ENCODE data around the gene MESD. TPM values are rescaled to one million over a fixed set of nuclear protein-coding genes. Genes with fewer than 3 reads are reported as not detected.
"Not testable (repeated sequence)": the region's sequence is repeated elsewhere in the genome, so short reads cannot be mapped to it uniquely, and the experiment has no call there.

Gene MESD
- polyA plus RNA-seq, 1 of the 3 experiments (the other 2 are of a cell fraction) = 15.2 TPM

GRCh38 chr15:80967451-80967850 is 22.2 kb downstream of the MESD start (continued):
- TF ChIP-seq, protein P1, sequence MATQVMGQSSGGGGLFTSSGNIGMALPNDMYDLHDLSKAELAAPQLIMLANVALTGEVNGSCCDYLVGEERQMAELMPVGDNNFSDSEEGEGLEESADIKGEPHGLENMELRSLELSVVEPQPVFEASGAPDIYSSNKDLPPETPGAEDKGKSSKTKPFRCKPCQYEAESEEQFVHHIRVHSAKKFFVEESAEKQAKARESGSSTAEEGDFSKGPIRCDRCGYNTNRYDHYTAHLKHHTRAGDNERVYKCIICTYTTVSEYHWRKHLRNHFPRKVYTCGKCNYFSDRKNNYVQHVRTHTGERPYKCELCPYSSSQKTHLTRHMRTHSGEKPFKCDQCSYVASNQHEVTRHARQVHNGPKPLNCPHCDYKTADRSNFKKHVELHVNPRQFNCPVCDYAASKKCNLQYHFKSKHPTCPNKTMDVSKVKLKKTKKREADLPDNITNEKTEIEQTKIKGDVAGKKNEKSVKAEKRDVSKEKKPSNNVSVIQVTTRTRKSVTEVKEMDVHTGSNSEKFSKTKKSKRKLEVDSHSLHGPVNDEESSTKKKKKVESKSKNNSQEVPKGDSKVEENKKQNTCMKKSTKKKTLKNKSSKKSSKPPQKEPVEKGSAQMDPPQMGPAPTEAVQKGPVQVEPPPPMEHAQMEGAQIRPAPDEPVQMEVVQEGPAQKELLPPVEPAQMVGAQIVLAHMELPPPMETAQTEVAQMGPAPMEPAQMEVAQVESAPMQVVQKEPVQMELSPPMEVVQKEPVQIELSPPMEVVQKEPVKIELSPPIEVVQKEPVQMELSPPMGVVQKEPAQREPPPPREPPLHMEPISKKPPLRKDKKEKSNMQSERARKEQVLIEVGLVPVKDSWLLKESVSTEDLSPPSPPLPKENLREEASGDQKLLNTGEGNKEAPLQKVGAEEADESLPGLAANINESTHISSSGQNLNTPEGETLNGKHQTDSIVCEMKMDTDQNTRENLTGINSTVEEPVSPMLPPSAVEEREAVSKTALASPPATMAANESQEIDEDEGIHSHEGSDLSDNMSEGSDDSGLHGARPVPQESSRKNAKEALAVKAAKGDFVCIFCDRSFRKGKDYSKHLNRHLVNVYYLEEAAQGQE (IDR thresholded peaks at IDR 0.05; ENCODE audit: low read depth, low read length) = no peak
- TF ChIP-seq RAD21 (IDR thresholded peaks at IDR 0.05; ENCODE audit: low read length) = no peak
- peak; percentile 13; the same call in 1 of the 2 replicates for TF ChIP-seq FOSL2 (IDR thresholded peaks at IDR 0.05; ENCODE audit: borderline replicate concordance, low read depth)
- TF ChIP-seq POLR2AphosphoS5 (IDR thresholded peaks at IDR 0.05; ENCODE audit: low read depth, low read length) = peak; percentile 77; the same call in 1 of the 2 replicates
- peak; percentile 97 for TF ChIP-seq TCF12 (IDR thresholded peaks at IDR 0.05)
- TF ChIP-seq ELF1 (IDR thresholded peaks at IDR 0.05) = no peak
- no peak for TF ChIP-seq MXI1 (IDR thresholded peaks at IDR 0.05; ENCODE audit: low read depth, low read length)
- TF ChIP-seq FOXJ3 (CRISPR knock-in tag; IDR thresholded peaks at IDR 0.05) = no peak
- TF ChIP-seq, protein P2, sequence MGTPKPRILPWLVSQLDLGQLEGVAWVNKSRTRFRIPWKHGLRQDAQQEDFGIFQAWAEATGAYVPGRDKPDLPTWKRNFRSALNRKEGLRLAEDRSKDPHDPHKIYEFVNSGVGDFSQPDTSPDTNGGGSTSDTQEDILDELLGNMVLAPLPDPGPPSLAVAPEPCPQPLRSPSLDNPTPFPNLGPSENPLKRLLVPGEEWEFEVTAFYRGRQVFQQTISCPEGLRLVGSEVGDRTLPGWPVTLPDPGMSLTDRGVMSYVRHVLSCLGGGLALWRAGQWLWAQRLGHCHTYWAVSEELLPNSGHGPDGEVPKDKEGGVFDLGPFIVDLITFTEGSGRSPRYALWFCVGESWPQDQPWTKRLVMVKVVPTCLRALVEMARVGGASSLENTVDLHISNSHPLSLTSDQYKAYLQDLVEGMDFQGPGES (IDR thresholded peaks at IDR 0.05; ENCODE audit: low read depth, low read length) = no peak
- peak; percentile 92 for TF ChIP-seq TEAD4 (IDR thresholded peaks at IDR 0.05; ENCODE audit: borderline replicate concordance, insufficient read depth)
- no peak for TF ChIP-seq RXRA (IDR thresholded peaks at IDR 0.05; ENCODE audit: borderline replicate concordance, low read depth)

DNA sequence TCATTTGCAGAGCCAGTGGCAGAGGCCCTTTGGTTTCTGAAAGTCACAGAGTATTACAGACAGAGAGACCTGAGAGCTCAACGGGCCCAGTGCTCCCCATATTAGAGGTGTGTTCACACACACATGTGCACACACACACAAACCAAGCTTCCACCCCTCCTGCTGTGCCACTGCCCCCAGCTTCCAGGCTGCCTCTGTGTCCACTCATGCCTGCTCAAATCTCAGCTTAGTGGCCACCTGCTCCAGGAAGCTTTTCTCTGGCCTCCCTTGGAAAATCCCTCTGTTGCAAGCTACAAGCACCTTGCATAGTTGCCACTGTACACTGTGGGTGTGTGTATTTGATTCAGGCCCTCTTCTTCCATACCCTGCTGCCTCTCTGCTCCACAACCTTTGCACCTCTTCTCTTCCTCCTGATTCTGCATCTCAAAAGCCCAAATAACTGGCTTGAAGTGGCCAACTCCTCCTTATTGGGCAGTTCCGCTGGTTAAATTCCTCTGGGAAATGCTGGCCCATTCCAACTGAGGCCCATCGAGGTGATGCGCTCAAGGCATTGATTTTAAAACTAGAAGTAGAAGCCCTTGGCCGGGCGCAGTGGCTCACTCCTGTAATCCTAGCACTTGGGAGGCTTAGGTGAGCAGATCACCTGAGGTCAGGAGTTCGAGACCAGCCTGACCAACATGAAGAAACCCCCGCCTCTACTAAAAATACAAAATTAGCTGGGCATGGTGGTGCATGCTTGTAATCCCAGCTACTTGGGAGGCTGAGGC is 23.0 kb downstream of the MESD start:
- no peaks in the 10 kb centered on the region for H3K9me2 ChIP-seq
- 90% methylated on average over 8 of the region's 8 CpGs for WGBS (ENCODE audit: low lambda C conversion rate)
- no peak overlapping the region for H2AFZ ChIP-seq (ENCODE audit: low read depth)
- CTCF ChIA-PET = interaction anchor here (1.1 to 6.3 kb wide), 6 partner anchors 9 to 399 kb away, joined by 3 to 139 read pairs (median 28); partner anchors contain the start of gene CEMIP
- no peak overlapping the region for H3K4me2 ChIP-seq
- no peak overlapping the region for H3K4me3 ChIP-seq (ENCODE audit: low read depth in 2 of 2, low read length in 1 of 2)
- no peak for DNase-seq
- H3K4me1 ChIP-seq (ENCODE audit: control insufficient read depth in 1 of 2, insufficient read depth in 2 of 2, low read depth in 1 of 2, low read length in 1 of 2) = peaks cover 0 to 7% of the 10 kb centered on the region in 2 experiments; a peak in 1 of 4 replicates
- no peaks in the 10 kb centered on the region for H3K9me3 ChIP-seq
- POLR2A ChIA-PET = no interaction called here
- no peaks in the 10 kb centered on the region; the same call in 1 of the 2 replicates for H3K79me2 ChIP-seq (ENCODE audit: insufficient read depth)
- H3K36me3 ChIP-seq (replicated peaks in 1 of 2; ENCODE audit: control insufficient read depth in 1 of 2, insufficient read depth in 2 of 2, low read length in 1 of 2) = no peaks in the 10 kb centered on the region
- TF ChIP-seq JUND (IDR thresholded peaks at IDR 0.05) (no peak), SMC3 (IDR thresholded peaks at IDR 0.05; ENCODE audit: low read depth, low read length) (no peak), EZH2phosphoT487 (IDR thresholded peaks at IDR 0.05; ENCODE audit: borderline replicate concordance, low read depth) (no peak)
- TF ChIP-seq, protein P3, sequence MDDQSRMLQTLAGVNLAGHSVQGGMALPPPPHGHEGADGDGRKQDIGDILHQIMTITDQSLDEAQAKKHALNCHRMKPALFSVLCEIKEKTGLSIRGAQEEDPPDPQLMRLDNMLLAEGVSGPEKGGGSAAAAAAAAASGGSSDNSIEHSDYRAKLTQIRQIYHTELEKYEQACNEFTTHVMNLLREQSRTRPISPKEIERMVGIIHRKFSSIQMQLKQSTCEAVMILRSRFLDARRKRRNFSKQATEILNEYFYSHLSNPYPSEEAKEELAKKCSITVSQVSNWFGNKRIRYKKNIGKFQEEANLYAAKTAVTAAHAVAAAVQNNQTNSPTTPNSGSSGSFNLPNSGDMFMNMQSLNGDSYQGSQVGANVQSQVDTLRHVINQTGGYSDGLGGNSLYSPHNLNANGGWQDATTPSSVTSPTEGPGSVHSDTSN (IDR thresholded peaks at IDR 0.05) = no peak
- TF ChIP-seq, protein P2 (IDR thresholded peaks at IDR 0.05; ENCODE audit: low read depth, low read length) = no peak
- TF ChIP-seq, protein P4, sequence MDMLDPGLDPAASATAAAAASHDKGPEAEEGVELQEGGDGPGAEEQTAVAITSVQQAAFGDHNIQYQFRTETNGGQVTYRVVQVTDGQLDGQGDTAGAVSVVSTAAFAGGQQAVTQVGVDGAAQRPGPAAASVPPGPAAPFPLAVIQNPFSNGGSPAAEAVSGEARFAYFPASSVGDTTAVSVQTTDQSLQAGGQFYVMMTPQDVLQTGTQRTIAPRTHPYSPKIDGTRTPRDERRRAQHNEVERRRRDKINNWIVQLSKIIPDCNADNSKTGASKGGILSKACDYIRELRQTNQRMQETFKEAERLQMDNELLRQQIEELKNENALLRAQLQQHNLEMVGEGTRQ (IDR thresholded peaks at IDR 0.05; ENCODE audit: borderline replicate concordance, low read depth, low read length) = no peak
- no peaks in the 10 kb centered on the region for H3F3A ChIP-seq (replicated peaks; ENCODE audit: insufficient read depth)
- no peaks in the 10 kb centered on the region for H3K27me3 ChIP-seq (ENCODE audit: insufficient read depth)
- no peak overlapping the region for H3K9ac ChIP-seq
- H4K20me1 ChIP-seq (ENCODE audit: insufficient read depth) = no peaks in the 10 kb centered on the region
- peak overlapping the region in 1 of 2 experiments; percentile 58; a peak in 1 of 4 replicates for H3K27ac ChIP-seq (ENCODE audit: low read depth in 2 of 2, low read length in 1 of 2)

DNA sequence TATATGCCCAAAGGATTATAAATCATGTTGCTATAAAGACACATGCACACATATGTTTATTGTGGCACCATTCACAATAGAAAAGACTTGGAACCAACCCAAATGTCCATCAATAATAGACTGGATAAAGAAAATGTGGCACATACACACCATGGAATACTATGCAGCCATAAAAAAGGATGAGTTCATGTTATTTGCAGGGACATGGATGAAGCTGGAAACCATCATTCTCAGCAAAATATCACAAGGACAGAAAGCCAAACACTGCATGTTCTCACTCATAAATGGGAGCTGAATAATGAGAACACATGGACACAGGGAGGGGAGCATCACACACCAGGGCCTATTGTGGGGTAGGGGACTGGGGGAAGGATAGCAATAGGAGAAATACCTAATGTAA is 24.2 kb downstream of the MESD start:
- H3K27ac ChIP-seq (ENCODE audit: low read depth in 2 of 2, low read length in 1 of 2); H3K27me3 ChIP-seq (ENCODE audit: insufficient read depth); POLR2A ChIA-PET; H2AFZ ChIP-seq (ENCODE audit: low read depth); CTCF ChIA-PET; H3K79me2 ChIP-seq (ENCODE audit: insufficient read depth); H3F3A ChIP-seq (replicated peaks; ENCODE audit: insufficient read depth); H3K4me1 ChIP-seq (ENCODE audit: control insufficient read depth in 1 of 2, insufficient read depth in 2 of 2, low read depth in 1 of 2, low read length in 1 of 2); H3K9ac ChIP-seq; H3K9me2 ChIP-seq; H3K9me3 ChIP-seq; H3K4me3 ChIP-seq (ENCODE audit: low read depth in 2 of 2, low read length in 1 of 2); DNase-seq; H4K20me1 ChIP-seq (ENCODE audit: insufficient read depth); H3K36me3 ChIP-seq (replicated peaks in 1 of 2; ENCODE audit: control insufficient read depth in 1 of 2, insufficient read depth in 2 of 2, low read length in 1 of 2); H3K4me2 ChIP-seq: not testable (repeated sequence)
